HEK293T (cell line): ENCODE data around the gene PKLR.
A peak's percentile ranks its signal among the peaks of the same experiment; 100 is the strongest.

Experiments used
- CTCF ChIA-PET: fragments of 350-600 bp; formaldehyde crosslinking; extraction: SDS; loops from one replicate; lab custom pipeline; 2021; ENCODE audit warnings: antibody characterized with exemption, inconsistent platforms; lab: Yijun Ruan, JAX
- POLR2A ChIA-PET: fragments of 350-600 bp; formaldehyde crosslinking; extraction: SDS; loops from one replicate; lab custom pipeline; 2020; ENCODE audit warnings: antibody characterized with exemption, inconsistent platforms; lab: Yijun Ruan, JAX
- DNase-seq: peaks from one replicate; pipeline ENCODE4 v3.0.0; 2012; ENCODE audit warnings: mixed read lengths; ENCODE audit errors: extremely low spot score
- ARNT ChIP-seq: fragments of 450-650 bp; IDR thresholded peaks from 2 replicates; pipeline ENCODE4 v1.6.1; 2017; ENCODE audit warnings: mild to moderate bottlenecking
- BHLHE40 ChIP-seq: fragments of 450-650 bp; IDR thresholded peaks from 2 replicates; pipeline ENCODE4 v1.6.1; 2016; ENCODE audit warnings: mild to moderate bottlenecking, moderate library complexity, borderline replicate concordance
- CTBP1 ChIP-seq: fragments of 450-650 bp; IDR thresholded peaks from 2 replicates; pipeline ENCODE4 v1.6.1; 2016; ENCODE audit warnings: borderline replicate concordance
- ELF4 ChIP-seq: fragments of 450-650 bp; IDR thresholded peaks from 2 replicates; pipeline ENCODE4 v1.6.1; 2017; ENCODE audit warnings: antibody characterized with exemption
- FOXA1 ChIP-seq: fragments of 450-650 bp; IDR thresholded peaks from 2 replicates; pipeline ENCODE4 v1.6.1; 2016; ENCODE audit warnings: mild to moderate bottlenecking
- FOXK2 ChIP-seq: fragments of 450-650 bp; IDR thresholded peaks from 2 replicates; pipeline ENCODE4 v1.6.1; 2016; ENCODE audit warnings: mild to moderate bottlenecking
- FOXM1 ChIP-seq: fragments of 450-650 bp; IDR thresholded peaks from 2 replicates; pipeline ENCODE4 v1.6.1; 2017; ENCODE audit warnings: mild to moderate bottlenecking, borderline replicate concordance
- HDGF ChIP-seq: fragments of 450-650 bp; IDR thresholded peaks from 2 replicates; pipeline ENCODE4 v1.6.1; 2017; ENCODE audit warnings: antibody characterized with exemption, borderline replicate concordance
- L3MBTL2 ChIP-seq: fragments of 450-650 bp; conservative IDR thresholded peaks from 2 replicates; pipeline ENCODE4 v1.6.1; 2016; ENCODE audit warnings: mild to moderate bottlenecking
- LEF1 ChIP-seq: fragments of 450-650 bp; IDR thresholded peaks from 2 replicates; pipeline ENCODE4 v1.6.1; 2017; ENCODE audit warnings: mild to moderate bottlenecking, borderline replicate concordance
- NFRKB ChIP-seq: fragments of 450-650 bp; IDR thresholded peaks from 2 replicates; pipeline ENCODE4 v1.6.1; 2016; ENCODE audit warnings: mild to moderate bottlenecking, moderate library complexity
- PKNOX1 ChIP-seq: fragments of 450-650 bp; IDR thresholded peaks from 2 replicates; pipeline ENCODE4 v1.6.1; 2016
- SP1 ChIP-seq: fragments of 450-650 bp; IDR thresholded peaks from 2 replicates; pipeline ENCODE4 v1.6.1; 2017
- SUZ12 ChIP-seq: fragments of 450-650 bp; IDR thresholded peaks from 2 replicates; pipeline ENCODE4 v1.6.1; 2016; ENCODE audit warnings: mild to moderate bottlenecking
- TARDBP ChIP-seq: fragments of 450-650 bp; IDR thresholded peaks from 2 replicates; pipeline ENCODE4 v1.6.1; 2016
- ZNF384 ChIP-seq: fragments of 450-650 bp; IDR thresholded peaks from 2 replicates; pipeline ENCODE4 v1.6.1; 2016

Gene PKLR

DNA sequence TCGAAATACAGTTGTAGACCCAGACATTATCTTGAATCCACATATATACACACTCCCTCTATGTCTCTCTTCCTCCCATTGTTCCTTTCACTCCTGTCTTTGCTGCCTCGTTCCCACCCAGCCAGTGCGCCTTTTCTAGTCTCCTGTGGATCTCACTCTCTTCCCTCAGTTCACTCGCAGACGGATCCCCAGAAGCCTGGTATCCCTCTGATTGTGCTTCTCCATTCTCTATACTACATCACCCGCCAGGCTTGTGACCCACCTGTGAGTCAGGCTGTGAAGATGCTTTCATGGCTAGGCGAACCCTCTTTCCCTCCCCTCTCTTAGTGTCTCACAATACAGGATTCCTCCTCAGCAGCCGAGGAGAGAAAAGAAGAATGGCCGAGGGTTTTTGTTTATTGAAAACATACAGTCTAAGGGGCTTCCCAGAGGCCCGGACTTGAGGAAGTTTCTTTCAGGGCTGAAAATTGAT lies 22.5 kb downstream of the PKLR start:
- CTCF ChIA-PET: interaction anchor here (0.5 to 1.4 kb wide), 7 partner anchors 19 to 291 kb away, joined by 3 to 11 read pairs (median 4); no protein-coding TSS in a partner anchor
- DNase-seq: no peak
- POLR2A ChIA-PET: interaction anchor here (1.2 to 2.4 kb wide), 7 partner anchors 14 to 43 kb away, joined by 3 to 10 read pairs (median 4); partner anchors contain the start of genes ENTREP3 and FDPS
- TF ChIP-seq FOXK2 (no peak), ELF4 (no peak), CTBP1 (no peak)

DNA sequence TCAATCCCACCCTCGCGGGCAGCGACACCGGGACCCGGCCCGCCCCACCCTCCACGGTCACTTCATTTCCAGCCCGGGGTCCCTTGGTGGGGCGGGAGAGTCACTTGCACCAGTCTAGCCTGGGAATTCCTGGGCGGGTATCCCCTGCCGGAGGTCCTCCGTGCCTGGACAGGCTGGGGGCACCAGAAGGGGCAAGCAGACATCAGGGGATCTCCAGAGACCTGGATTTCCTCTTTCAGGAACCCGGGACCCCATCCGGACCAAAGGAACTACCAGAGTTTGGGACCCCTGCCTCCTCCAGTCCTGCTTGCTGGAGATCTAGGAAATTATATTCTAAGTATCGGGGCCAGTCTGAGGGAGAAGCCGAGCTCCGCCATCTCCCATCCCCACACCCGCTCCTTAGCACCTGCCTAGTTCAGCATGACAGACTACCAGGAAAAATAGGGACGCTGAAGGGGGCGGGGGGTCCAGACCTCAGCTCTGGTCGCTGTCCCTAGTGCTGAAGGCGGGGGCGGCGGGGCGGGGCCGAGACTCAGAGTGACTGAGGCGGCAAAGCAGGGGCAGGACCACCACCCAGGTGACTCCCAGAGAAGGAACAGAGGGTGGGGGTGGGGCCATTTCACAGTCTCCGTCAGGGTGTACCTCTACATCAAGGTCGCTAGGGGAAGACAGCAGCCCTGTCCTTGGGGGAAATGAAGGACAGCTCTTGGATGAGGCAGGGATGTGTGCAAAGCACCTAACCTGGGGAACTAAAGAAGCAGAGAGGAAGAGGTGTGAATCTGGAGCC lies 23.1 kb downstream of the PKLR start:
- CTCF ChIA-PET: interaction anchor here (0.5 to 1.4 kb wide), 8 partner anchors 20 to 291 kb away, joined by 3 to 11 read pairs (median 4); no protein-coding TSS in a partner anchor

DNA sequence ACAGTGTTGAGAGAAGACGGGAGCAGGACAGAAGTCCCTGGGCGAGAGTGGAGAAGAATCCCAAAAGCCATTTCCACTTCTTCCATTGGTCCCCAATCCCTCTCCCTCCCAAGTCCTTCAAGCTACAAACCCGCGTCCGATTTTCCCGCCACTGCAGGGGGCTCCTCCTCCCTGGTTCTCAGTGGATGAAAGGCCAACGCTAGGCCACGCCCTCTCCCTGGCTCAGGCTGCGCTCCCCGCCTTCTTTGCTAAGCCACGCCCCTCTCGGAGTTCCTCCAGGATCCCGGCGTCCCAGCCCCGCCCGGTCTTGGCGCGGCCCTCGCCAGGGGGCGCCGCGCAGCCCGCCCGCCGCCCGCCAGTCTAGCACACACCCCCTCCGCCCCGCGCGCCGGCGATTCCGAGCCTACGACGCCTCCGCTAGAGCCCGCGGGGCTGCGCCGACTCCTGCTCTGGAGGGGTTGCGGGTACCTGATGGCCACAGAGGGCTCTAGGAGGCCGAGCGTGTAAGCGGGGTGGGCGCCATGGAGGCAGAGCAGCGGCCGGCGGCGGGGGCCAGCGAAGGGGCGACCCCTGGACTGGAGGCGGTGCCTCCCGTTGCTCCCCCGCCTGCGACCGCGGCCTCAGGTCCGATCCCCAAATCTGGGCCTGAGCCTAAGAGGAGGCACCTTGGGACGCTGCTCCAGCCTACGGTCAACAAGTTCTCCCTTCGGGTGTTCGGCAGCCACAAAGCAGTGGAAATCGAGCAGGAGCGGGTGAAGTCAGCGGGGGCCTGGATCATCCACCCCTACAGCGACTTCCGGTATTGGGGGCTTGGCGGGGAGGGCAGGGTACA lies 24.0 kb downstream of the PKLR start, which contains the start of gene HCN3:
Gene HCN3 (plus strand): TSS at position 394 of the 832 bp plus-strand sequence. CDS start 128 bp downstream, at position 522.
- TF ChIP-seq FOXA1 (no peak), L3MBTL2 (peak; percentile 94)
- POLR2A ChIA-PET: interaction anchor here (0.6 to 2.4 kb wide), 15 partner anchors 10 to 466 kb away, joined by 3 to 14 read pairs (median 5); partner anchors contain the start of genes FDPS, KRTCAP2 and SCAMP3
- CTCF ChIA-PET: interaction anchor here (0.6 to 3.0 kb wide), 11 partner anchors 10 to 890 kb away, joined by 3 to 14 read pairs (median 4); no protein-coding TSS in a partner anchor
- DNase-seq: peak; percentile 100

More for the DNA sequence above, 23.1 kb downstream of the PKLR start:
- DNase-seq: peak; percentile 68
- no peak for TF ChIP-seq LEF1
- no peak for TF ChIP-seq FOXM1
- POLR2A ChIA-PET: interaction anchor here (1.2 to 2.4 kb wide), 7 partner anchors 15 to 44 kb away, joined by 3 to 10 read pairs (median 4); partner anchors contain the start of genes ENTREP3 and FDPS

DNA sequence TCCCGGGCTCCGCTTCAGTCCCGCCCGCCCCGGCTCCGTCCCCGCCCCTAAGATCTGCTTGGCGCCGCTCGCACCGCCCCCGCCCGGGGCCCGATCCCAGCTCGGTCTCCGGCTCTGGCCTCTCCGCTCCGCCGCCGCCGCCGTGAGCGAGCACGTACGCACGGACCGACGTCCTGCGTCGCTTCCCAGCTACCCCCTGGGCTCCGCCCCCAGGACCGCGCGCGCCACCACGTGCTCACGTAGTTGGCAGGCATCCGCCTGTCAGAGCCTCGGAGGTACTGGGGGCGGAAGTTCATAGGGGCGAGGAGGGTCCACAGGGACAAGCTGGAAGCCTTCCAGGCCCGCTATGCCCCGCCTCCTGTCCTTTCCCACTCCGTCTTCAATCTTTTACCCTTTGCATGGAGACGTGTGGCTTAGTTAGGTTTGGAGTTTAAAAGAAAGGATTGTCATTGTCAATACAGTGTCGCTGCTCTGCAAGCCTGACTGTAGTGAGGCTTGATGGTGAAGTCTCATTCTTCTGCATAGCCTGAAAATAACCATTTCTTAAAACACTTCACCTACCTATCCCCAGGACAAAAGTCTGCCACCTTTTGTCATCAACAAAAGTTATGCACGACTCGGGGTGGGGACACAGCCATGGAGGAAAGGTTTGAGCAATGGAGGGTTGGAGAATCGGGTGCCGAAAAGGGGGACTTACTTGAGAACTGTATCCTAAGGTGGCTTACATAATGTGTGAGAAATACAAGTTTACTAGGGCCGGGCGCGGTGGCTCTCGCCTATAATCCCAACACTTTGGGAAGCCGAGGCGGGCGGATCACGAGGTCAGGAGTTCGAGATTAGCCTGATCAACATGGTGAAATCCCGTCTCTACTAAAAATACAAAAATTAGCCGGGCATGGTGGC lies 27.6 kb downstream of the PKLR start, which contains the start of gene CLK2:
Gene CLK2 (minus strand): TSS at position 162 of the 903 bp plus-strand sequence. CDS start 2,527 bp downstream, outside the sequence.
- POLR2A ChIA-PET: interaction anchor here (0.7 to 4.2 kb wide), 24 partner anchors 9 to 336 kb away, joined by 3 to 37 read pairs (median 5); partner anchors contain the start of genes ENTREP3, FDPS, MSTO1 and MTX1
- TF ChIP-seq BHLHE40 (no peak), FOXK2 (no peak), FOXA1 (no peak), HDGF (0 out of 2 replicates have a peak, but pooled peaks have one; percentile 11), ZNF384 (no peak), ARNT (no peak), NFRKB (no peak), TARDBP (no peak), SUZ12 (no peak), LEF1 (no peak), FOXM1 (no peak), CTBP1 (no peak), L3MBTL2 (peak; percentile 87), PKNOX1 (peak; percentile 90), ELF4 (peak; percentile 55; the same call in 1 of the 2 replicates), SP1 (no peak)
- CTCF ChIA-PET: interaction anchor here (0.7 to 2.3 kb wide), 2 partner anchors 23 to 182 kb away, joined by 3 to 15 read pairs; no protein-coding TSS in a partner anchor
- DNase-seq: peak; percentile 97

DNA sequence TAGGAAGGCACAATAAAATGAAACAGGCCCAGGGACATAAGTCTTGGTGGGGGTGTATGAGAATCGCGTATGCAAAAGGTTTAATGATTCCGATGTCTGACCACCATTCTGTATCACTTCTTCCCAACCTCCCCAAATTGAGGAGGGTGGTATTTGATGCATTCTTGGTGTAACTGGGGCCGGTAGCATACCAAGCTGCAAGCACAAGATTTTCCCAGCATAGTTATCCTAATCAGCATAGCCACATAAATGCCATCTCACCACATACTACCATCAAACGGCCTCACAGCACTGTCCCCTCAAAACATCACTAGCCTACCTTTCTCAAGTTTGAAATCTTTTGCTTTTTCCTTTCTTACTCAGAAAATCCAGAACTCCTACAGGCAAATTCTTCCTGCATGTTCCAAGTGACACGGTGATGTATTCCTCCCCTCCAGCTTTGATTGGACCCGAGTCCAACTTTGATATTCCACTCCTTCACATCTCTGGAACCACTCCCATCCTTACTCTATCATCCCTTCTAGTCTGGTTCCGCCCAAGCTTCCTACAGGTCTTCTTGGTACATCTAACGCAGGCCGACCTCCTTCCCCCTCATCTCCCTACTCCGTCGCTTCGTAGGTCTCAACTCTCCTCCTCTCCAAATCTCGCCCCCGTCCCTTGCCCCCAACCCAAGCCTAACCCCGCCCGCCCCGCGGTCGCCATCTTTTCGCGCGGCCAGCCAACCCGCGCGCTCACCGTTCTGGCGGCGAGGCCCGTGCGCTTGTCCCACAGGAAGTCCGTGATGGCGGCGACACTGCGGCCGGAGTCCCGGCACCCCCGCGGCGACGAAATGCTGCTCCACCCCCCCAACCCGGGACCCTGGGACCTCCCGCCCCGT lies 28.5 kb downstream of the PKLR start:
- peak; percentile 66 for DNase-seq
- TF ChIP-seq FOXK2 (no peak), PKNOX1 (peak; percentile 53; the same call in 1 of the 2 replicates)
- ChIA-PET POLR2A (interaction anchor here (0.7 to 4.2 kb wide), 24 partner anchors 9 to 337 kb away, joined by 3 to 37 read pairs (median 5); partner anchors contain the start of genes ASH1L, ENTREP3, FDPS and MSTO1), CTCF (interaction anchor here (0.6 to 2.3 kb wide), 3 partner anchors 22 to 182 kb away, joined by 3 to 15 read pairs (median 3); no protein-coding TSS in a partner anchor)
